OCI-LY3 (cell line): ENCODE measurements around the gene RAB20.

Experiments
- H2AFZ ChIP-seq: fragments of 200-600, 300-600 bp; shearing (Covaris generic); 2 replicates; pipeline ENCODE4 v1.6.0; 2014; ENCODE audit warnings: antibody characterized with exemption, low read depth, low read length
- H3K27ac ChIP-seq: fragments of 200-600, 300-600 bp; sonication (generic); 2 replicates; pipeline ENCODE4 v1.5.1; 2014; ENCODE audit warnings: mild to moderate bottlenecking, low read length, moderate library complexity, mixed read lengths
- H3K27me3 ChIP-seq: fragments of 200-600, 300-600 bp; sonication (generic); 2 replicates; pipeline ENCODE4 v1.6.1; 2014; ENCODE audit warnings: low read depth, low read length, mixed read lengths
- H3K36me3 ChIP-seq: fragments of 200-600, 300-600 bp; sonication (generic); replicated peaks from 2 replicates; pipeline ENCODE3; 2014; ENCODE audit warnings: low read depth, low read length, mixed read lengths
- H3K4me1 ChIP-seq: fragments of 300-600, 200-600 bp; sonication (generic); 2 replicates; pipeline ENCODE4 v1.6.1; 2014; ENCODE audit warnings: low read length, mixed read lengths
- H3K4me2 ChIP-seq: fragments of 200-600, 300-600 bp; sonication (generic); 2 replicates; pipeline ENCODE4 v1.6.1; 2014; ENCODE audit warnings: low read length, mixed read lengths
- H3K4me3 ChIP-seq: fragments of 300-600, 200-600 bp; sonication (generic); 2 replicates; pipeline ENCODE4 v1.5.1; 2014; ENCODE audit warnings: antibody characterized with exemption, mild to moderate bottlenecking, low read length, moderate library complexity
- H3K79me2 ChIP-seq: fragments of 300-600, 200-600 bp; shearing (Covaris generic); 2 replicates; pipeline ENCODE4 v1.6.1; 2014; ENCODE audit warnings: mild to moderate bottlenecking, low read length, mixed read lengths
- H3K9ac ChIP-seq: fragments of 300-600, 200-600 bp; shearing (Covaris generic); 2 replicates; pipeline ENCODE4 v1.6.0; 2014; ENCODE audit warnings: mild to moderate bottlenecking, low read length, moderate library complexity
- H3K9me3 ChIP-seq: fragments of 200-600, 300-600 bp; shearing (Covaris generic); 2 replicates; pipeline ENCODE4 v1.6.1; 2014; ENCODE audit warnings: low read length, mixed read lengths; ENCODE audit not compliant: insufficient read depth
- H4K20me1 ChIP-seq: fragments of 200-600, 300-600 bp; sonication (generic); 2 replicates; pipeline ENCODE4 v1.6.1; 2016; ENCODE audit warnings: low read length, mixed read lengths; ENCODE audit not compliant: insufficient read depth
- EZH2phosphoT487 ChIP-seq: fragments of 200-600 bp; shearing (Covaris generic); IDR thresholded peaks from 2 replicates; pipeline ENCODE4 v1.6.1; 2018; ENCODE audit warnings: antibody characterized with exemption, mixed run types, low read depth
- TF ChIP-seq, protein P1 (sequence below): fragments of 200-600, 300-600 bp; sonication (generic); IDR thresholded peaks from 2 replicates; pipeline ENCODE4 v1.5.1; 2014; ENCODE audit warnings: antibody characterized with exemption, low read length, low read depth

Gene RAB20

DNA sequence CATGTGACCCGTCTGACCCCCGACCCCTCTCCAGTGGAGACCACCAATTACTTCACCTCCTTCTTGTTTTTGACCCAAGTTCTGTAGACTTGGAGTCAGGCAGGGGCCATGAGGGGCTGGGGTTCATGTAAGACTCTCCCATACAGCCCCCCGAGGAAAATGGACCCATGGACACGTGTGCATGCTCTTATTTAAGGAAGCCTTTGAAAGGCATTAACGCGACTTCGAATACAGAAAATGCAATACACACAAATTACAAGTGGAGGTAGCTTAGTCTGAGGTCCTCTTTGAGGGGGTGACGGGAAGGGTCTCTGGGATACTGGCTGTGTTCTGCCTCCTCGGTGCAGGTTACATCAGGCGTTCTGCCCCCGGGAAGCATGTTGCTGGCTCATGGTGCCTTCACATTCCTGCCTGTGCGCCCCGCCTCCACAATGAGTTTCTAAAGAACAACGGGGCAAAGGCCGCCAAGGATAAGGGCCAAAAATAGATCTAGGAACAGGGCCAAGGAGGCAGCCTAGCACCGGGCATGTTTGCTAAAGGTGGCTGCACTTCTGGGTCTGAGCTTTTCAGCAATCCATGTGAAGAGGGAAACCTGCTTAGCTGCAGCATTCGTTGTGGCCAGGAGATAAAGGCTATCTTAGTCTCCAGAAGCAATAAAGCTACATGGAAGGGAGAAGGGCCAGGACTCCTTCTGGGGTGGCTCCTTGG, 54.5 kb downstream of the RAB20 start:
- H3K27ac ChIP-seq = no peak overlapping the region

GRCh38 chr13:110506396-110506795, 55.1 kb downstream of the RAB20 start:
- no peaks in the 10 kb centered on the region for H3K9me3 ChIP-seq
- no peak overlapping the region for H3K4me2 ChIP-seq
- TF ChIP-seq EZH2phosphoT487 = no peak
- TF ChIP-seq, protein P1, sequence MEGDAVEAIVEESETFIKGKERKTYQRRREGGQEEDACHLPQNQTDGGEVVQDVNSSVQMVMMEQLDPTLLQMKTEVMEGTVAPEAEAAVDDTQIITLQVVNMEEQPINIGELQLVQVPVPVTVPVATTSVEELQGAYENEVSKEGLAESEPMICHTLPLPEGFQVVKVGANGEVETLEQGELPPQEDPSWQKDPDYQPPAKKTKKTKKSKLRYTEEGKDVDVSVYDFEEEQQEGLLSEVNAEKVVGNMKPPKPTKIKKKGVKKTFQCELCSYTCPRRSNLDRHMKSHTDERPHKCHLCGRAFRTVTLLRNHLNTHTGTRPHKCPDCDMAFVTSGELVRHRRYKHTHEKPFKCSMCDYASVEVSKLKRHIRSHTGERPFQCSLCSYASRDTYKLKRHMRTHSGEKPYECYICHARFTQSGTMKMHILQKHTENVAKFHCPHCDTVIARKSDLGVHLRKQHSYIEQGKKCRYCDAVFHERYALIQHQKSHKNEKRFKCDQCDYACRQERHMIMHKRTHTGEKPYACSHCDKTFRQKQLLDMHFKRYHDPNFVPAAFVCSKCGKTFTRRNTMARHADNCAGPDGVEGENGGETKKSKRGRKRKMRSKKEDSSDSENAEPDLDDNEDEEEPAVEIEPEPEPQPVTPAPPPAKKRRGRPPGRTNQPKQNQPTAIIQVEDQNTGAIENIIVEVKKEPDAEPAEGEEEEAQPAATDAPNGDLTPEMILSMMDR = no peak
- no peaks in the 10 kb centered on the region for H4K20me1 ChIP-seq
- no peaks in the 10 kb centered on the region for H3K36me3 ChIP-seq
- H3K79me2 ChIP-seq = no peaks in the 10 kb centered on the region
- no peak overlapping the region for H3K4me3 ChIP-seq
- no peak overlapping the region for H3K27ac ChIP-seq
- no peak overlapping the region for H2AFZ ChIP-seq
- H3K27me3 ChIP-seq = peaks cover 33% of the 10 kb centered on the region
- no peaks in the 10 kb centered on the region for H3K4me1 ChIP-seq
- H3K9ac ChIP-seq = no peak overlapping the region

More for the DNA sequence above, 54.5 kb downstream of the RAB20 start:
- Histone ChIP-seq H3K27me3 (peaks cover 31% of the 10 kb centered on the region), H3K9me3 (no peaks in the 10 kb centered on the region), H2AFZ (no peak overlapping the region), H4K20me1 (no peaks in the 10 kb centered on the region), H3K4me3 (no peak overlapping the region), H3K4me2 (no peak overlapping the region), H3K79me2 (no peaks in the 10 kb centered on the region), H3K4me1 (no peaks in the 10 kb centered on the region), H3K9ac (no peak overlapping the region), H3K36me3 (no peaks in the 10 kb centered on the region)
- TF ChIP-seq, protein P1 = no peak
- no peak for TF ChIP-seq EZH2phosphoT487

DNA sequence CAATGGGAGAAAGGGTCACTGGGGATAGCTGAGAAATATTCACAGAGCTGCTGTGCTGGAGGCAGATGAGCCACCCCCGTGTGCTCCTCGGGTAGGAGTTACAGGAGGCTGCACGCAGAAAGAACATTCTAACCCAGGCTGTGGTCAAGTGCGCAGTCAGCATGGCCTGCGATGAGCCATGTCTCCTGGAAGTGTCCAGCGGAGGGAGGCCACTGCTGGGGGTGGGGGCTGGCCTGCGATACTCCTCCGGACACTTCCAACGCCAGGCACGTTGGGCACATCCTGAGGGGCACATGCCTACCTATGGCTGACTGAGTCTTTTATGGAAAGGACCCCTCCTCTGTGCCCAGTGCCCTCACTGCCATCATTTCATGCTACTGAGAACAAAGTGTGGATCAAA, 55.9 kb downstream of the RAB20 start:
- H2AFZ ChIP-seq = no peak overlapping the region
- H3K4me3 ChIP-seq = no peak overlapping the region
- no peak overlapping the region for H3K4me2 ChIP-seq
- no peaks in the 10 kb centered on the region for H4K20me1 ChIP-seq
- H3K36me3 ChIP-seq = no peaks in the 10 kb centered on the region
- H3K79me2 ChIP-seq = no peaks in the 10 kb centered on the region
- no peak overlapping the region for H3K27ac ChIP-seq
- TF ChIP-seq, protein P1 = no peak
- no peak for TF ChIP-seq EZH2phosphoT487
- 0 out of 2 replicates have a peak, but pooled peaks cover 2% of the 10 kb centered on the region for H3K9me3 ChIP-seq
- no peaks in the 10 kb centered on the region for H3K4me1 ChIP-seq
- peaks cover 35% of the 10 kb centered on the region for H3K27me3 ChIP-seq
- no peak overlapping the region for H3K9ac ChIP-seq

GRCh38 chr13:110503979-110504499, 57.5 kb downstream of the RAB20 start:
- Histone ChIP-seq H3K4me2 (no peak overlapping the region), H3K27ac (no peak overlapping the region), H3K4me1 (no peaks in the 10 kb centered on the region), H3K9ac (no peak overlapping the region), H3K4me3 (no peak overlapping the region), H4K20me1 (no peaks in the 10 kb centered on the region), H3K79me2 (no peaks in the 10 kb centered on the region), H3K36me3 (no peaks in the 10 kb centered on the region), H3K27me3 (peaks cover 33% of the 10 kb centered on the region), H3K9me3 (0 out of 2 replicates have a peak, but pooled peaks cover 9% of the 10 kb centered on the region), H2AFZ (no peak overlapping the region)
- no peak for TF ChIP-seq EZH2phosphoT487
- TF ChIP-seq, protein P1 = no peak
